Right cardiac atrium (tissue), 5 donors: Measurements from ENCODE around the gene ZNF548. TPM values are rescaled to one million over a fixed set of nuclear protein-coding genes. Genes with fewer than 3 reads are reported as not detected.

ENCODE experiments used
- ATAC-seq, 2 donors: fragments of 200-7000 bp; cut with Tn5 transposase; one replicate each; pipeline versions ENCODE4 v1.8.0 to v1.9.1; 2020; ENCODE audit warnings: moderate library complexity in 2 of 2, mild to moderate bottlenecking in 1 of 2
- DNase-seq, 3 donors: peaks; one replicate each; pipeline ENCODE4 v3.0.0-alpha.2; 2020
- H3K27ac ChIP-seq: one replicate; pipeline ENCODE4 v1.5.1; 2013; ENCODE audit warnings: mild to moderate bottlenecking, low read length, control low read depth, moderate library complexity
- H3K27me3 ChIP-seq: one replicate; pipeline ENCODE4 v1.6.1; 2013; ENCODE audit not compliant: control insufficient read depth, insufficient read depth
- H3K4me1 ChIP-seq: one replicate; pipeline ENCODE4 v1.6.1; 2013; ENCODE audit warnings: low read length; ENCODE audit not compliant: control insufficient read depth, insufficient read depth
- H3K4me3 ChIP-seq: one replicate; pipeline ENCODE4 v1.5.1; 2013; ENCODE audit warnings: low read length, control low read depth
- H3K9me3 ChIP-seq: one replicate; pipeline ENCODE4 v1.6.1; 2013; ENCODE audit warnings: low read length; ENCODE audit not compliant: control insufficient read depth
- WGBS: extraction: QIAGEN DNeasy Blood & Tissue Kit; methylation state at CpG from one replicate; pipeline ENCODE4 v1.1.7; 2013; 5-methylcytosine and 5-hydroxymethylcytosine counted together
- intact Hi-C, 4 donors: fragments of 100-400 bp; cut with DNase I; formaldehyde crosslinking; loops; one replicate each; pipeline versions ENCODE4 v1.11.0 to v1.14.0; 2022 to 2023
- long read RNA-seq, 4 donors: library from polyadenylated mRNA; unstranded; transcript quantifications; one replicate each; pipeline ENCODE4 v2.0.0, GENCODE V29; 2020 to 2021
- polyA plus RNA-seq: library from polyadenylated mRNA; stranded (reverse); fragments of 200-250 nt; gene quantifications from one replicate; pipeline ENCODE4 v1.2.3, GENCODE V29; 2013
- total RNA-seq, 4 donors: library from RNA; stranded (reverse); fragmentation: NEBNext Ultra II Directional; extraction: Animal tissue kit (Norgen Biotek cat#: 25700); gene quantifications; one replicate each; pipeline ENCODE4 v1.2.1, GENCODE V29; 2021
- donor health status: healthy with polysubstance abuse.
- donor health status: DM: no; HTN: yes; CAD: no.
- donor health status: DM: no; HTN: no; CAD: no.
- donor health status: DM: no; HTN: yes; CAD: no; lungs with severe emphysema.
- donor health status: DM: yes; HTN: yes; CAD: no.

Gene ZNF548
- total RNA-seq = 10 to 100 TPM; 13.4 to 20.1 (median 16.8) TPM
- polyA plus RNA-seq = 10.7 TPM
- long read RNA-seq, donor 1, transcript ZNF548-201 (4 exons, 2,115 nt) = major isoform, 23 of 25 reads
- long read RNA-seq, donor 1, partial matches to known transcripts = 0 of 25 reads
- long read RNA-seq, donor 1, other reads (novel, unspliced or antisense) = 1 of 25 reads
- long read RNA-seq, donor 2, transcript ZNF548-201 (4 exons, 2,115 nt) = major isoform, 20 of 20 reads
- long read RNA-seq, donor 2, partial matches to known transcripts = 0 of 20 reads
- long read RNA-seq, donor 2, other reads (novel, unspliced or antisense) = 0 of 20 reads
- long read RNA-seq, donor 3, transcript ZNF548-201 (4 exons, 2,115 nt) = major isoform, 79 of 87 reads
- long read RNA-seq, donor 3, partial matches to known transcripts = 1 of 87 reads
- long read RNA-seq, donor 3, other reads (novel, unspliced or antisense) = 0 of 87 reads
- long read RNA-seq, donor 4, transcript ZNF548-201 (4 exons, 2,115 nt) = major isoform, 12 of 13 reads
- long read RNA-seq, donor 4, partial matches to known transcripts = 0 of 13 reads
- long read RNA-seq, donor 4, other reads (novel, unspliced or antisense) = 0 of 13 reads

DNA sequence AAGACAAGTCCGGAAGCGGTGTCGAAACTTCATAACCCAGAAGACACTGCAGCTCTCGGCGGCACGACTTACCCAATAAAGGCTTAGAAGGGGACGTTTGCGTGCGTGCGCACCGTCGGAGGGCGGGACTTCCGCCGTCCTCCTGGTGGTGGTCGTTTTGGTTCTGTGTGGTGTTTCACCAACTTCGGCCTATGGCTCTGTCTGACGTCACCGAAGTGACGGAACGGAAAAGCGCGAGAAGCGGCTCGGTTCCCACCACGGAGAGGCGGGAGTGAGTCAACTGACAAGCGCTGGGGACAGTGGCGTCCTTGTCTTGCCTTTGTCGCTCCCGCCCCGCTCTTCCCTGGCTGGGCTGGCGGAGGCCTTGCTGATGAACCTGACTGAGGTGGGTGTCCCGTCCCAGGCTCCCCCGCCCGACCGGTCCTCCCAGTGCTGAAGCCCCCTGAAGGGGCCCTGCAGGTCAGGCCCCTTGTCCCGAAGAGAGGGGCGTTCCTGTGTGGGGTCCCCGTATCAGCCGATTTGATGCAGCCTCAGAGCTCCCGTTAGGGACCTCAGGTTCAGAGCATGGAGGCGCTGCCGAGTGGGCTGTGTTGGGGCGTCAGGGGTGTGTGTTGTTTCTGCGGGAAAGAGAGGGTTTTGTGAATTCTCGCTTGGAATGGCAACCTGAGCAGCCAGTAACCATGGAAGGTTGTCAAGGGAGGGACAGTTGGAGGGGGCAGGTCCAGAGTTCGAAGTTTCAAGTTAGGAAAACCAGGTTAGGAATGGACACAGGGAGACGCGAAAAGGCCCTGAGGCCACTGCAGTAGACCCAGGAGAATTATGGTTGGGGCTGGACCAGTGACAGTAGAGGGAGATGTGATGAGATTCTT, at the start of gene ZNF548:
ZNF548 (plus strand) TSS at position 125 of the 869 bp plus-strand sequence; CDS start at position 371, 246 bp downstream.
- H3K27ac ChIP-seq = peak within 1 kb of the TSS; percentile 86
- no peaks in the 10 kb centered on the region for H3K9me3 ChIP-seq
- ATAC-seq (peak; percentile 99 to 100), DNase-seq (peak; percentile 97 to 98 (median 98))
- peaks cover 2% of the 10 kb centered on the region for H3K4me1 ChIP-seq
- H3K27me3 ChIP-seq = no peaks in the 10 kb centered on the region
- under 1% methylated on average over 50 of the region's 50 CpGs for WGBS
- H3K4me3 ChIP-seq = peak within 1 kb of the TSS; percentile 86
- intact Hi-C loops = no loop called here

DNA sequence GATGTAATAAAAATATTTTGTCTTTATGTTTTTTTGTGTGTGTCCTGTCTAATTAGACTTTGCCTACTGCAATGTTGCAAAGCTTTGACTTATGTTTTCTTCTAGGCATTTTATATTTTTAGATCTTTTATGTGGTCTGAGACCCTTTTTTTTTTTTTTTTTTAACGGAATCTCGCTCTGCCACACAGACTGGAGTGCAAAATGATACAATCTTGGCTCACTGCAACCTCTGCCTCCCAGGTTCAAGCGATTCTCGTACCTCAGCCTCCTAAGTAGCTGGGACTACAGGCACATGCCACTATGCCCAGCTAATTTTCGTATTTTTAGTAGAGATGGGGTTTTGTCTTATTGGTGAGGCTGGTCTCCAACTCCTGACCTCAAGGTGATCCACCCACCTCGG, 47.1 kb upstream of the ZNF548 start:
- ATAC-seq = no peak
- intact Hi-C loops = no loop called here
- H3K27ac ChIP-seq = no peak overlapping the region
- no peaks in the 10 kb centered on the region for H3K9me3 ChIP-seq
- H3K4me1 ChIP-seq = peaks cover 5% of the 10 kb centered on the region
- H3K4me3 ChIP-seq = no peak overlapping the region
- WGBS = 75% methylated on average over 6 of the region's 6 CpGs
- H3K27me3 ChIP-seq = no peaks in the 10 kb centered on the region
- DNase-seq = no peak

DNA sequence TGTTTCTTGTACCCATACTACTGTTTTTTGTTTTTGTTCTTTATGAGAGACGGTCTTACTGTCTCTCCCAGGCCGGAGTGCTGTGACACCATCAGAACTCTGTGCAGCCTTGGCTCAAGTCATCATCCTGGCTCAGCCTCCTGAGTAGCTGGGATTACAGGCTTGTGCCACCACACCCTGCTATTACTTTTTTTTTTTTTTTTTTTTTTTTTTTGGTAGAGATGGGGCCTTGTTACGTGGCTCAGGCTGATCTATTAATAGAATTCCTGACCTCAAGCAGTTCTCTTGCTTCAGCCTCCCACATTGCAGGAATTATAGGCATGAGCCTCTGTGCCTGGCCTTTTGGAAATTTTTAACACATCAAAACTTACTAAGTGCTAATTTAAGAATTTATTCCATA, 41.5 kb upstream of the ZNF548 start:
- Histone ChIP-seq H3K4me3 (no peak overlapping the region), H3K27ac (no peak overlapping the region), H3K27me3 (no peaks in the 10 kb centered on the region), H3K9me3 (no peaks in the 10 kb centered on the region), H3K4me1 (peaks cover 12% of the 10 kb centered on the region)
- DNase-seq (no peak), ATAC-seq (no peak)
- WGBS = 66% methylated on average over 3 of the region's 3 CpGs
- intact Hi-C loops = no loop called here

DNA sequence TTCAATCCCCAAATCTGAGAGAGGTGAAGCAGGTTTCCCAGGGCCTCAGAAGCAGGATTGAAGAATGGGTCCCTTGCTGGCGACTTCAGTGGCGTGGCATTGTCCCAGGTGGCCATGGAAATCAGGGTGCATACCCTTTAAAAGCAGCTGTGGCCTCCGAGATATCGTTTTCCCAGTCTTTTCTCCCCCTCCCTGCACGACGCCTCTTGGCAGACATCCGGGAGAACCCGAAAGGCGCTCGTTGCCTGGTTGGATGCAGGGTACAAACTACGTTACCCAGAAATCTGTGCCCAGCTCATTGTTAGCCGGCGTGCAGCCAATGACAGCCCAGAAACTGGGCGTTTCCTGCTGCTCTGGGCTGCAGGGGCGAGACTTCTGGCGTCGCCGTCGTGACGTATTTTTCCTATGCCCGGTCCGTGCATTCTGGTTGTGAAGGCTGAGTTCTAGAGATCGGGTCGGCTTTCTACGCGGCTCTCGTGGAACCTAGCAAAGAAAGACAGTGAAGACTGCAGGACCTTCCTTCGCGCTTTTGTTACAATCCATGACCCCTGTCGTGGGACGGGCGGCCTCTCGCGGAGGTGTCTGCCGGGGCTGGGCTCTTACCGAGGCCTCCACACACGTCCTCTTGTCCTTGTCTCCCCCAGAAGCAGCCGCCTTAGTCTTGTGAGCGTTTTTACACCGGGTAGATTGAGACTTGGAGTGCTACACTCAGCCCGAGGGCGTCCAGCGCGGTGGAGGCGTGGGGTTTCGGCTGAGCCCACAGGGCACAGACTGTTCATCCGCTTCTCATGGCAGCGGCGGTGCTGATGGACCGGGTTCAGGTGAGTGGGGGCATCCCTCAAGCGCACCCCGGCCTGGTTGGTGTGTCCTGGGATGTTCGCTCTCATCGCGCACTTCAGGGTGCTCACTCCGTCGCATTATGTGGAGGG, 38.5 kb upstream of the ZNF548 start, which contains the start of gene ZNF304:
ZNF304 (plus strand) TSS at position 395 of the 929 bp plus-strand sequence; CDS start at position 789, 394 bp downstream.
- intact Hi-C loops = no loop called here
- Histone ChIP-seq H3K4me1 (peaks cover 15% of the 10 kb centered on the region), H3K4me3 (peak within 1 kb of the TSS; percentile 84), H3K27ac (peak within 1 kb of the TSS; percentile 92), H3K27me3 (no peaks in the 10 kb centered on the region), H3K9me3 (peaks cover 4% of the 10 kb centered on the region)
- DNase-seq (peak; percentile 96 to 98 (median 97)), ATAC-seq (peak; percentile 98 to 99)
- under 1% methylated on average over 57 of the region's 57 CpGs for WGBS

DNA sequence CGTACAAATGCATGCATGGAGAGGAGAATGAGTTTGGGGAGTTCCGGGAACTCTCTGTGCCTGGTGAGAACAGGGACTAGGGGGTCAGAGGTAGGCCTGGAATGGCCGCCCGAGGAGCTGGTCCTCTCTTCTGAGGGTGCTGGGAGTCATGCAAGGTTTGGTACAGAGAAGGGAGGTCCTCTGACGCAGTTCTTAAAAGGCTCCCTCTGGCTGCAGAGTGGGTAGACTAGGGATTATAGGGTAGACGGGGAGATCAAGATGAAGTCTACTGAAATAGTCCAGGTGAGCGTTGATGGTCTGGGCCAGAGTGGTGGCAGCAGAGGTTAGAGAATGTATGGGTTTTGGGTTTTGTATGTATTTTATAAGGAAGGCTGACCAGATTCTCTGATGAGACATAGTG, 37.8 kb upstream of the ZNF548 start:
- Histone ChIP-seq H3K4me3 (peak overlapping the region; percentile 84), H3K27ac (peak overlapping the region; percentile 78), H3K27me3 (no peaks in the 10 kb centered on the region), H3K9me3 (peaks cover 4% of the 10 kb centered on the region), H3K4me1 (peaks cover 15% of the 10 kb centered on the region)
- 16% methylated on average over 7 of the region's 7 CpGs for whole genome bisulfite sequencing
- peak in 1 of 2 donors; percentile 2 for ATAC-seq
- DNase-seq = no peak
- intact Hi-C loops = no loop called here

DNA sequence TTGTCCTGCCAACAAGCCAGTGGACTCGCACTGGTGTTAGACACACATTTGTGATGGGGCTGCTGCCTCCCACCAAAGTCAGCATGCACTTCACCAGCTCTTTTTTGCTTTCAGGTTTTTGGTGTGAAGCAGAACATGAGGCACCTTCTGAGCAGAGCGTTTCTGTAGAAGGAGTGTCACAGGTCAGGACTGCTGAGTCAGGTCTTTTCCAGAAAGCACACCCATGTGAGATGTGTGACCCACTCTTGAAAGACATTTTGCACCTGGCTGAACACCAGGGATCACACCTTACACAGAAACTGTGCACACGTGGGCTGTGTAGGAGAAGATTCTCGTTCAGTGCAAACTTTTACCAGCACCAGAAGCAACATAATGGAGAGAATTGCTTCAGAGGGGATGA, 33.7 kb upstream of the ZNF548 start:
- Histone ChIP-seq H3K4me3 (no peak overlapping the region), H3K27me3 (no peaks in the 10 kb centered on the region), H3K9me3 (peaks cover 4% of the 10 kb centered on the region), H3K27ac (no peak overlapping the region), H3K4me1 (peaks cover 15% of the 10 kb centered on the region)
- WGBS = 93% methylated on average over 4 of the region's 4 CpGs
- ATAC-seq = no peak
- intact Hi-C loops = no loop called here
- DNase-seq = no peak

DNA sequence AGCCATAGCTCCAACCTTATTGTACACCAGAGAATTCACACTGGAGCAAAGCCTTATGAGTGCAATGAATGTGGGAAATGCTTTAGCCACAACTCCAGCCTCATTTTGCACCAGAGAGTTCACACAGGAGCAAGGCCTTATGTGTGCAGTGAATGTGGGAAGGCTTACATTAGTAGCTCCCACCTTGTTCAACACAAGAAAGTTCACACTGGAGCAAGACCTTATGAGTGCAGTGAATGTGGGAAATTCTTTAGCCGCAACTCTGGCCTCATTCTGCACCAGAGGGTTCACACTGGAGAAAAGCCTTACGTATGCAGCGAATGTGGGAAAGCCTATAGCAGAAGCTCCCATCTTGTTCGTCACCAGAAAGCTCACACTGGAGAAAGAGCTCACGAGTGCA, 32.2 kb upstream of the ZNF548 start:
- no peak overlapping the region for H3K27ac ChIP-seq
- intact Hi-C loops = no loop called here
- H3K27me3 ChIP-seq = no peaks in the 10 kb centered on the region
- peaks cover 9% of the 10 kb centered on the region for H3K4me1 ChIP-seq
- WGBS = 95% methylated on average over 5 of the region's 5 CpGs
- H3K9me3 ChIP-seq = peaks cover 4% of the 10 kb centered on the region
- ATAC-seq = no peak
- no peak overlapping the region for H3K4me3 ChIP-seq
- DNase-seq = no peak

DNA sequence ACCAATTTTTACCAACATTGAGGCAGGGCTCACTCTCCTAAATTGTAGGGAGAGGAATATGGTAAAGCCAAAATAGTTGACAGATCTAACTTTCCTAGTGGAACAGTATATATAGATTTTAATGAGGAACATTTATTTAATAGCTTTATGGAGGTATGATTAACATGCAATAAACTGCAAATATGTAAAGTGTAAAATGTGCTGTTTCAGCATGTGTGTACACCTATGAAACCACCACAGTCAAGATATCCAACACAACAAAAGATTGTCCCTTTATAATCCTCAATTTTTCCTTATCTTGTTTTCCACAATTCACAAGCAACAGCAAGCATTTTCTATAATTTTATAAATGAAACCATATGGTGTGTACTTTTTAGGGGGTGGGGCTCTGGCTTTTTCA, 30.4 kb upstream of the ZNF548 start:
- Histone ChIP-seq H3K27me3 (no peaks in the 10 kb centered on the region), H3K27ac (no peak overlapping the region), H3K4me1 (no peaks in the 10 kb centered on the region), H3K9me3 (peaks cover 4% of the 10 kb centered on the region), H3K4me3 (no peak overlapping the region)
- intact Hi-C loops = no loop called here
- no peak for DNase-seq
- ATAC-seq = no peak

DNA sequence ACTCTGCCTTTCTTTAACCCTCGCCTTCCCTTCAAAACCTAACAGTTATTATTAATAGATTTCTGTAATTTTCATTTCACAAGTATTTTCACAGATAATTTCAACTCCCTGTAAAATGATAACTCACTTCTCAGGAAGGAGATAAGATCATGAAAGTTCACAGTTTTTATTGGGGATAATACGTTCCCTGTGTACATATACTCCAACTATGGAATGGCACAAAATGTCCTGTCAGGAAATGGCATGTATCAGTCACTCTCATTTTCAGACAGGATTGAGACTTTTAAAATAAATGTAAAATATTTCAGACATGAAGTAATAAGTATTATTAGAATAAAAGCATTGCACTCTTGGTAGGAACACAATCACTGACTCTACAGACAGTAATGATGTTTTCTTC, 27.2 kb upstream of the ZNF548 start:
- intact Hi-C loops = no loop called here
- WGBS = 59% methylated on average over 2 of the region's 2 CpGs
- Histone ChIP-seq H3K27ac (peak overlapping the region; percentile 95), H3K27me3 (no peaks in the 10 kb centered on the region), H3K4me1 (no peaks in the 10 kb centered on the region), H3K9me3 (no peaks in the 10 kb centered on the region), H3K4me3 (peak overlapping the region; percentile 39)
- ATAC-seq (no peak), DNase-seq (no peak)

DNA sequence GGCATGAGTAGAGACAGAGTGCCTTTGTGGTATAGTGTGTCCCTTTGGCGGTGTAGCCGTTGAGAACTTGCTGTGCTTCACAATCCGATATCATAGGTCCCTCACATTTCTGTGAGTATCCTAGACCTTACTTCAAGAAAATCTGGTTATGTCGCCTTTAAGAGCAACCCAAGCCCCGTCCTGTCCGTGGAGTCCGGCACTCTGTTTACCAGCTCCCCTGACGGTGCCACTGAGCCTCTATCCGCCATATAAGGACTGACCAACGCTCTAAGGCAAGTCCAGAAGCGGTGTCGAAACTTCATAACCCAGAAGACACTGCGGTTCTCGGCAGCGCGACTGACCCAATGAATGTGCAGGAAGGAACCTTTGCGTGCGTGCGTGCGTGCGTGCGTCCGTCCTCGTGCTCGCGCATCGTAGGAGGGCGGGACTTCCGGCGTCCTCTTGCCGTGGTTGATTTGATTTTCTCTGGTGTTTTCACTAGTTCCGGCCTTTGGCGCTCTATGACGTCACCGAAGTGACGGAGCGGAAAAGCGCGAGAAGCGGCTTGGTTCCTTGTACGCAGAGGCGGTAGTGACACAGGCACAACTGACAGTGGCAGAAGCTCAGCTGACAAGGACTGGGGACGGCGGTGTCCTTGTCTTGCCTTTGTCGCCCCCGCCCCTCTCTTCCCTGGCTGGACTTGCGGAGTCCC, 26.5 kb upstream of the ZNF548 start, which contains the start of the genes TRAPPC2B and ZNF547:
TRAPPC2B (plus strand) TSS at position 555 of the 691 bp plus-strand sequence. CDS start 1,283 bp downstream, outside the sequence.
ZNF547 (plus strand) TSS at position 555 of the 691 bp plus-strand sequence. CDS start 5,005 bp downstream, outside the sequence.
- DNase-seq (peak; percentile 99 to 100 (median 100)), ATAC-seq (peak; percentile 94 to 97)
- Histone ChIP-seq H3K27me3 (no peaks in the 10 kb centered on the region), H3K9me3 (no peaks in the 10 kb centered on the region), H3K4me3 (peak within 1 kb of the TSS; percentile 84), H3K4me1 (no peaks in the 10 kb centered on the region), H3K27ac (peak within 1 kb of the TSS; percentile 95)
- WGBS = 2% methylated on average over 47 of the region's 47 CpGs
- intact Hi-C loops = no loop called here
